ENCODE measurements around the gene POMT1.

The POMT1 gene

GRCh38 chr9:131485728-131486422 is 16.8 kb upstream of the POMT1 start:
- Histone ChIP-seq H3K27me3 (ENCODE audit: insufficient read depth, low read length) (no peaks in the 10 kb centered on the region), H2AFZ (ENCODE audit: low read length) (no peak overlapping the region), H3K36me3 (ENCODE audit: insufficient read depth, low read length) (peaks cover 97% of the 10 kb centered on the region), H3K9me3 (ENCODE audit: low read length) (no peaks in the 10 kb centered on the region), H3K4me3 (ENCODE audit: low read depth, low read length, poor library complexity, severe bottlenecking) (no peak overlapping the region), H3K27ac (ENCODE audit: low read depth, low read length, poor library complexity, severe bottlenecking) (no peak overlapping the region), H4K20me1 (ENCODE audit: insufficient read depth, low read length) (no peaks in the 10 kb centered on the region), H3K9me2 (ENCODE audit: low read depth, low read length) (no peaks in the 10 kb centered on the region), H3K79me2 (ENCODE audit: insufficient read depth, low read length) (no peaks in the 10 kb centered on the region), H3K4me2 (ENCODE audit: low read length) (no peak overlapping the region), H3K4me1 (ENCODE audit: insufficient read depth, low read length, severe bottlenecking) (no peaks in the 10 kb centered on the region), H3F3A (ENCODE audit: insufficient read depth, low read length) (no peaks in the 10 kb centered on the region), H3K9ac (ENCODE audit: low read length) (no peak overlapping the region)
- TF ChIP-seq, protein P1, sequence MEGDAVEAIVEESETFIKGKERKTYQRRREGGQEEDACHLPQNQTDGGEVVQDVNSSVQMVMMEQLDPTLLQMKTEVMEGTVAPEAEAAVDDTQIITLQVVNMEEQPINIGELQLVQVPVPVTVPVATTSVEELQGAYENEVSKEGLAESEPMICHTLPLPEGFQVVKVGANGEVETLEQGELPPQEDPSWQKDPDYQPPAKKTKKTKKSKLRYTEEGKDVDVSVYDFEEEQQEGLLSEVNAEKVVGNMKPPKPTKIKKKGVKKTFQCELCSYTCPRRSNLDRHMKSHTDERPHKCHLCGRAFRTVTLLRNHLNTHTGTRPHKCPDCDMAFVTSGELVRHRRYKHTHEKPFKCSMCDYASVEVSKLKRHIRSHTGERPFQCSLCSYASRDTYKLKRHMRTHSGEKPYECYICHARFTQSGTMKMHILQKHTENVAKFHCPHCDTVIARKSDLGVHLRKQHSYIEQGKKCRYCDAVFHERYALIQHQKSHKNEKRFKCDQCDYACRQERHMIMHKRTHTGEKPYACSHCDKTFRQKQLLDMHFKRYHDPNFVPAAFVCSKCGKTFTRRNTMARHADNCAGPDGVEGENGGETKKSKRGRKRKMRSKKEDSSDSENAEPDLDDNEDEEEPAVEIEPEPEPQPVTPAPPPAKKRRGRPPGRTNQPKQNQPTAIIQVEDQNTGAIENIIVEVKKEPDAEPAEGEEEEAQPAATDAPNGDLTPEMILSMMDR (IDR thresholded peaks at IDR 0.05; ENCODE audit: low read length) = no peak

DNA sequence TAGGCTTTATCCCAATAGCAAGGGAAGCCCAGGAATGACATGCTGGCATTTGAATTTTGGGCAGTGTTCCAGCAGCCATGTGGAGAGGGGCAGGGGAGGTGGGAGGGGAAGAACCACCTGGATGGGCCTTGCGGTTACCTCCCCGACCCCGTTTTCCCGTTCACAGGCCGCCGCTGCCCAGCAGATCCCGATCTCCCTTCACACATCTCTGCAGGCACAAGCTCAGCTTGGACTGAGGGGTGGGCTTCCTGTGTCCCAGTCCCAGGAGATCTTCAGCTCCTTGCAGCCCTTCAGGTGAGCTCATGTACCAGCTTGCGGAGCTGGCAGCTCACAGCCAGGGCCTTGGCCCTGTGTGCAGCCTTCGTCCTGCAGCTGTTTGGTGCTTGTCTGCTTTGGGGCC is 15.7 kb upstream of the POMT1 start:
- Histone ChIP-seq H3K4me1 (ENCODE audit: insufficient read depth, low read length, severe bottlenecking) (no peaks in the 10 kb centered on the region), H3K9me3 (ENCODE audit: low read length) (no peaks in the 10 kb centered on the region), H3K9ac (ENCODE audit: low read length) (no peak overlapping the region), H3K36me3 (ENCODE audit: insufficient read depth, low read length) (peaks cover 100% of the 10 kb centered on the region), H3K27me3 (ENCODE audit: insufficient read depth, low read length) (no peaks in the 10 kb centered on the region), H3F3A (ENCODE audit: insufficient read depth, low read length) (no peaks in the 10 kb centered on the region), H3K79me2 (ENCODE audit: insufficient read depth, low read length) (no peaks in the 10 kb centered on the region), H2AFZ (ENCODE audit: low read length) (no peak overlapping the region), H4K20me1 (ENCODE audit: insufficient read depth, low read length) (no peaks in the 10 kb centered on the region), H3K27ac (ENCODE audit: low read depth, low read length, poor library complexity, severe bottlenecking) (no peak overlapping the region), H3K4me3 (ENCODE audit: low read depth, low read length, poor library complexity, severe bottlenecking) (no peak overlapping the region), H3K9me2 (ENCODE audit: low read depth, low read length) (no peaks in the 10 kb centered on the region), H3K4me2 (ENCODE audit: low read length) (no peak overlapping the region)
- TF ChIP-seq, protein P1 (IDR thresholded peaks at IDR 0.05; ENCODE audit: low read length) = no peak
- TF ChIP-seq EZH2 (IDR thresholded peaks at IDR 0.05; ENCODE audit: borderline replicate concordance, low read length) = no peak

DNA sequence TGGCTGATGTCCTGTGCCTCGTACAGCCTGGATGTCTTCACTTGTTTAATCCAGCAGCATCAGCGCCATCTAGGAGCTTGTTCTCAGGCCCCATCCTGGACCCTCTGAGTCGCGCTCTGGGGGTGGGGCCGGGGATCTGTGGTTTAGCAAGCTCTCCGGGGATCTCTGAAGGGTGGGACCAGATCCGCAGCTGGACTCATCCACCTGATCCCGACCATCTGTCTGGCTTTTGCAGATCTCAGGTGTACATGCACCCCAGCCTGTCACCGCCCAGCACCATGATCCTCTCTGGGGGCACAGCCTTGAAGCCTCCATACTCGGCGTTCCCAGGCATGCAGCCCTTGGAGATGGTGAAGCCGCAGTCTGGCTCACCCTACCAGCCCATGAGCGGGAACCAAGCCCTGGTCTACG is 15.1 kb upstream of the POMT1 start:
- no peak overlapping the region for H2AFZ ChIP-seq (ENCODE audit: low read length)
- no peaks in the 10 kb centered on the region for H3K9me3 ChIP-seq (ENCODE audit: low read length)
- no peaks in the 10 kb centered on the region for H3F3A ChIP-seq (ENCODE audit: insufficient read depth, low read length)
- no peaks in the 10 kb centered on the region for H4K20me1 ChIP-seq (ENCODE audit: insufficient read depth, low read length)
- H3K79me2 ChIP-seq (ENCODE audit: insufficient read depth, low read length) = no peaks in the 10 kb centered on the region
- no peak overlapping the region for H3K9ac ChIP-seq (ENCODE audit: low read length)
- H3K36me3 ChIP-seq (ENCODE audit: insufficient read depth, low read length) = peaks cover 100% of the 10 kb centered on the region
- H3K4me3 ChIP-seq (ENCODE audit: low read depth, low read length, poor library complexity, severe bottlenecking) = no peak overlapping the region
- no peaks in the 10 kb centered on the region for H3K4me1 ChIP-seq (ENCODE audit: insufficient read depth, low read length, severe bottlenecking)
- H3K27ac ChIP-seq (ENCODE audit: low read depth, low read length, poor library complexity, severe bottlenecking) = no peak overlapping the region
- H3K9me2 ChIP-seq (ENCODE audit: low read depth, low read length) = no peaks in the 10 kb centered on the region
- TF ChIP-seq, protein P1 (IDR thresholded peaks at IDR 0.05; ENCODE audit: low read length) = no peak
- TF ChIP-seq EZH2 (IDR thresholded peaks at IDR 0.05; ENCODE audit: borderline replicate concordance, low read length) = no peak
- H3K27me3 ChIP-seq (ENCODE audit: insufficient read depth, low read length) = no peaks in the 10 kb centered on the region
- no peak overlapping the region for H3K4me2 ChIP-seq (ENCODE audit: low read length)

Data from OCI-LY1 (cell line).